Brain microvascular endothelial cell (primary cell): ENCODE measurements around the gene XPO1.

Experiments
- DNase-seq: peaks from one replicate; pipeline ENCODE4 v3.0.0-alpha.2; 2020
- H3K27ac ChIP-seq: fragments of 250-450 bp; sonication (Bioruptor Pico); 2 replicates; pipeline ENCODE4 v1.5.1; 2020; ENCODE audit warnings: mild to moderate bottlenecking, moderate library complexity
- H3K27me3 ChIP-seq: fragments of 250-450 bp; sonication (Bioruptor Pico); replicated peaks from 2 replicates; pipeline ENCODE4 v1.5.1; 2020; ENCODE audit warnings: mild to moderate bottlenecking
- H3K36me3 ChIP-seq: fragments of 250-450 bp; sonication (Bioruptor Pico); replicated peaks from 2 replicates; pipeline ENCODE4 v1.5.1; 2020; ENCODE audit warnings: mild to moderate bottlenecking
- H3K4me3 ChIP-seq: 2 replicates; pipeline ENCODE4 v1.5.1; 2011; ENCODE audit warnings: low read depth, mild to moderate bottlenecking, control low read depth, low read length, moderate library complexity
- in situ Hi-C: cut with HindIII; loops from 2 replicates; pipeline ENCODE4 v1.10.0; 2017; ENCODE audit warnings: low sequenced_read_pairs, low pct_ligation_motif_present
- TF ChIP-seq, protein P1 (sequence below): IDR thresholded peaks from 2 replicates; pipeline ENCODE4 v1.5.1; 2011; ENCODE audit warnings: low read depth, mild to moderate bottlenecking, moderate library complexity, low read length, control low read depth, inconsistent platforms; ENCODE audit errors: missing control alignments

XPO1 gene

DNA sequence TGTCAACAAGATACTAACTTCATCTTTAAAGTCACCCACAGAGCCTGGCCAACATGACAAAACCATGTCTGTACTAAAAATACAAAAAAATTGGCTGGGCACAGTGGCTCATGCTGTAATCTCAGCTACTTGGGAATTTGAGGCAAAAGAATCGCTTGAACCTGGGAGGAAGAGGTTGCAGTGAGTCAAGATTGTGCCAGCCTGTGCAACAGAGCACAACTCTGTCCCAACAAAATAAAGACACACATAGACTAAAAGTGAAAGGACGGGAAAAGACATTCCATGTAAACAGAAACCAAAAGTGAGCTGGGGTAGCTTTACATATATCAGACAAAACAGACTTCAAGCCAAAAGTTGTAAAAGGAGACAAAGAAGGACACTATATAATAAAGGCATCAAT lies 102.1 kb downstream of the XPO1 start:
- no peak overlapping the region for H3K4me3 ChIP-seq
- no peaks in the 10 kb centered on the region for H3K27me3 ChIP-seq
- no peak for DNase-seq
- in situ Hi-C loops, result no loop called here
- TF ChIP-seq, protein P1, sequence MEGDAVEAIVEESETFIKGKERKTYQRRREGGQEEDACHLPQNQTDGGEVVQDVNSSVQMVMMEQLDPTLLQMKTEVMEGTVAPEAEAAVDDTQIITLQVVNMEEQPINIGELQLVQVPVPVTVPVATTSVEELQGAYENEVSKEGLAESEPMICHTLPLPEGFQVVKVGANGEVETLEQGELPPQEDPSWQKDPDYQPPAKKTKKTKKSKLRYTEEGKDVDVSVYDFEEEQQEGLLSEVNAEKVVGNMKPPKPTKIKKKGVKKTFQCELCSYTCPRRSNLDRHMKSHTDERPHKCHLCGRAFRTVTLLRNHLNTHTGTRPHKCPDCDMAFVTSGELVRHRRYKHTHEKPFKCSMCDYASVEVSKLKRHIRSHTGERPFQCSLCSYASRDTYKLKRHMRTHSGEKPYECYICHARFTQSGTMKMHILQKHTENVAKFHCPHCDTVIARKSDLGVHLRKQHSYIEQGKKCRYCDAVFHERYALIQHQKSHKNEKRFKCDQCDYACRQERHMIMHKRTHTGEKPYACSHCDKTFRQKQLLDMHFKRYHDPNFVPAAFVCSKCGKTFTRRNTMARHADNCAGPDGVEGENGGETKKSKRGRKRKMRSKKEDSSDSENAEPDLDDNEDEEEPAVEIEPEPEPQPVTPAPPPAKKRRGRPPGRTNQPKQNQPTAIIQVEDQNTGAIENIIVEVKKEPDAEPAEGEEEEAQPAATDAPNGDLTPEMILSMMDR, result no peak
- no peaks in the 10 kb centered on the region for H3K36me3 ChIP-seq
- H3K27ac ChIP-seq, result no peak overlapping the region

DNA sequence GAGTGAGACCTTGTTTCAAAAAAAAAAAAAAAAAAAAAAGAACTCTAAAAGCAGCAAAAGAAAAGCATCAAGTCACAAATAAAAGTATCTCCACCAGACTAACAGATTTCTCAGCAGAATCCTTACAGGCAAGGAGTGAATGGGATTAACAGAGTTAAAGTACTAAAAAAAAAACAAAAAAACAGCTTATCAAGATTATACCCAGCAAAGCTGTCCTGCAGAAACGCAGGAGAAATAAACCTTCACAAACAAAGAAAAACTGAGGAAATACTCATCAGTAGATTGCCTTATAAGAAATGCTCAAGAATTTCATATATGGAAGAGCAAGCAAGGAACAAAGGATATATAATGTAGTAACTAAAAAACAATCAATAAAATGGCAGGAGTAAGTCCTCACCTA lies 102.9 kb downstream of the XPO1 start:
- Histone ChIP-seq H3K4me3 (no peak overlapping the region), H3K36me3 (no peaks in the 10 kb centered on the region), H3K27me3 (no peaks in the 10 kb centered on the region), H3K27ac (no peak overlapping the region)
- TF ChIP-seq, protein P1, result no peak
- in situ Hi-C loops, result no loop called here
- no peak for DNase-seq

DNA sequence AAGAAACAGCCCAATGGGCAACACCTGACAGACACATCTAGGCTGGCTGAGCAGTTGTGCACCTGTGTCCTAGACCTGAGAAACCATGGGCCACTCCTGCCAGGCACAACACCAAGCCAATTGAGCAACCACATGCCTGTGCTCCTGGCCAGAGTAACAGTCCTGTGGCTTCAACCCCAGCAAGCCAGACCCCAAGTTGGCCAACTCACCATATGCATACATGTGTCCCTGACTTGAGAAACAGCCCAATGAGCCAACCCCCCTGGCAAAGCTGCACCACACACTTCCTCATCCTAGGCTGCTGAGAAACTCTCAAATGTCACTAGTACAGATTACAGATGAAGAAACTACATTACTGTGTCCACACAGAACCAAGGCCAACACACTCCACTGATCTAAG lies 103.8 kb downstream of the XPO1 start:
- DNase-seq, result no peak
- TF ChIP-seq, protein P1, result no peak
- Histone ChIP-seq H3K27me3 (no peaks in the 10 kb centered on the region), H3K27ac (no peak overlapping the region), H3K4me3 (no peak overlapping the region), H3K36me3 (no peaks in the 10 kb centered on the region)
- in situ Hi-C loops, result no loop called here

DNA sequence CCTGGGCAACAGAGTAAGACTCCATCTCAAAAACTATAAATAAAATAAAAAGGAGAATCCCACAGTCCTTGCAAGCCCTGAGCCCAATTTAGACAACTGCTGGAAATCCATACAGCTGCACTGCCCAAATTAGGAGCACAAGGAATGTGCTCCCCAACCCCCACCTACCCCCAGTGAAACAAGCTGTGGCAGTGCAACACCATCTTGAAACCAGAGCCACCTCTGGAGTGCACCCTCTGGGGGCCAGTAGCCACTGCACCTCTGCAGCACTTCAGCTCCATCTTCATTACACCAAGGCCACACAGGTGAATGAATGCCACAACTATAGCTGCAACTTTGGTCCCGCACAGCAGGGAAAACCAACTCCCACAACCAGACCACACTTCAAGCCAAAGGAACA lies 104.5 kb downstream of the XPO1 start:
- Histone ChIP-seq H3K27ac (no peak overlapping the region), H3K27me3 (no peaks in the 10 kb centered on the region), H3K36me3 (no peaks in the 10 kb centered on the region), H3K4me3 (no peak overlapping the region)
- TF ChIP-seq, protein P1, result no peak
- DNase-seq, result no peak
- in situ Hi-C loops, result no loop called here

DNA sequence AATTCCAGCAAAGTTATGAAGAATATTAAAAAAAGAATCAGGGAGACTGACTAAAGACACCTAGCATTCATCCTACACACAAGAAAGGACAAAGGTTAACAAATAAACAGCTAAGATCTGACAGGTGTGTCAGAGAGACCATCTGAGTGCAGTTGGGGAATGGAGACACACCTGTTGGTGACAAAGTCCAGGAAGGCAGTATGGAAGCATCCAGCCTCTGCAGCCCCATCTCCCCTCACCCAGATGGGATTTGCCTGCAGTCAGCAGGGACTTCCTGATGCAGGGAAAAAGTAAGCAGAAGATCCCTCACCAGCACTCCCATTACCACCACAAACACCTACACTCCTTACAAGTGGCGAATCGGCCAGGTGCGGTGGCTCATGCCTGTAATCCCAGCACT lies 105.2 kb downstream of the XPO1 start:
- Histone ChIP-seq H3K4me3 (no peak overlapping the region), H3K27ac (no peak overlapping the region), H3K27me3 (no peaks in the 10 kb centered on the region), H3K36me3 (no peaks in the 10 kb centered on the region)
- in situ Hi-C loops, result no loop called here
- no peak for DNase-seq
- TF ChIP-seq, protein P1, result no peak

DNA sequence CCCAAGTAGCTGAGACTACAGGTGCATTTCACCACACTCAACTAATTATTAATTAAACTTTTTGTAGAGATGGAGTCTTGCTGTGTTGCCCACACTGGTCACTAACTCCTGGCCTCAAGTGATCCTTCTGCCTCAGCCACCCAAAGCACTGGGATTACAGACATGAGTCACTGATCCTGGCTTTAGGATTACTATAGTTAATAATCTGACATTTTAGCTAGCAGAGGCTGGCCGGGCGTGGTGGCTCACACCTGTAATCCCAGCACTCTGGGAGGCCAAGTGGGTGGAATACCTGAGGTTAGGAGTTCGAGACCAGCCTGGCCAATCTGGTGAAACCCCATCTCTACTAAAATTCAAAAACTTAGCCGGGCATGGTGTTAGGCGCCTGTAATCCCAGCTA lies 106.8 kb downstream of the XPO1 start:
- H3K27ac ChIP-seq, result no peak overlapping the region
- no peaks in the 10 kb centered on the region for H3K27me3 ChIP-seq
- TF ChIP-seq, protein P1, result no peak
- in situ Hi-C loops, result no loop called here
- no peak for DNase-seq
- no peaks in the 10 kb centered on the region for H3K36me3 ChIP-seq
- H3K4me3 ChIP-seq, result no peak overlapping the region
